Loucy (cell line): Measurements from ENCODE around the gene COL6A2.

ENCODE experiments used
- CTCF ChIP-seq: fragments of 200-600 bp; sonication (generic); conservative IDR thresholded peaks from 2 replicates; pipeline ENCODE4 v1.5.1; 2014; ENCODE audit warnings: mild to moderate bottlenecking, antibody characterized with exemption, low read length
- EZH2phosphoT487 ChIP-seq: fragments of 200-600 bp; IDR thresholded peaks from 2 replicates; pipeline ENCODE4 v1.6.1; 2018; ENCODE audit warnings: antibody characterized with exemption, mild to moderate bottlenecking, moderate library complexity, borderline replicate concordance

- TF ChIP-seq CTCF (no peak), EZH2phosphoT487 (no peak)
Measured at GRCh38 chr21:46156378-46156645, 58.4 kb downstream of the COL6A2 start.
